C4-2B (cell line): ENCODE data around the gene SLC16A10.
"Not testable (repeated sequence)": the region's sequence is repeated elsewhere in the genome, so short reads cannot be mapped to it uniquely, and the experiment has no call there.

Experiments used
- H3K27ac ChIP-seq: fragments of 450-650 bp; 2 replicates; pipeline ENCODE4 v1.5.1; 2017
- CTCF ChIP-seq: fragments of 450-650 bp; conservative IDR thresholded peaks from 2 replicates; pipeline ENCODE4 v1.5.1; 2017; ENCODE audit warnings: mild to moderate bottlenecking
- ZFX ChIP-seq: fragments of 450-650 bp; IDR thresholded peaks from 2 replicates; pipeline ENCODE4 v1.6.1; 2017

Gene SLC16A10

GRCh38 chr6:111183702-111184517 lies 96.6 kb downstream of the SLC16A10 start:
- no peak overlapping the region for H3K27ac ChIP-seq
- TF ChIP-seq ZFX (no peak), CTCF (no peak)

GRCh38 chr6:111184827-111185532 lies 97.7 kb downstream of the SLC16A10 start:
- no peak for TF ChIP-seq ZFX
- TF ChIP-seq CTCF, result no peak
- no peak overlapping the region for H3K27ac ChIP-seq

GRCh38 chr6:111185954-111186353 lies 98.7 kb downstream of the SLC16A10 start:
- H3K27ac ChIP-seq, result no peak overlapping the region
- TF ChIP-seq ZFX, result no peak
- no peak for TF ChIP-seq CTCF

GRCh38 chr6:111187874-111188273 lies 100.6 kb downstream of the SLC16A10 start:
- no peak for TF ChIP-seq CTCF
- no peak for TF ChIP-seq ZFX
- no peak overlapping the region for H3K27ac ChIP-seq

GRCh38 chr6:111189666-111190210 lies 102.4 kb downstream of the SLC16A10 start:
- not testable (repeated sequence) for H3K27ac ChIP-seq

GRCh38 chr6:111190637-111191036 lies 103.3 kb downstream of the SLC16A10 start:
- TF ChIP-seq ZFX (no peak), CTCF (no peak)
- H3K27ac ChIP-seq, result no peak overlapping the region

GRCh38 chr6:111191136-111191535 lies 103.8 kb downstream of the SLC16A10 start:
- H3K27ac ChIP-seq, result not testable (repeated sequence)

GRCh38 chr6:111192911-111193555 lies 105.7 kb downstream of the SLC16A10 start:
- TF ChIP-seq ZFX (no peak), CTCF (no peak)

More at GRCh38 chr6:111192911-111193555, 105.7 kb downstream of the SLC16A10 start:
- no peak overlapping the region for H3K27ac ChIP-seq
